HG03520 (cell line): ENCODE measurements around the gene LCMT2.

Experiments
- ATAC-seq: cut with Tn5 transposase; IDR thresholded peaks from one replicate; pipeline ENCODE4 v1.9.1; 2021; ENCODE audit warnings: mild to moderate bottlenecking, moderate library complexity; ENCODE audit not compliant: unreplicated experiment

LCMT2 gene

GRCh38 chr15:43276563-43277200 is 53.7 kb downstream of the LCMT2 start:
- no peak for ATAC-seq

- no peak for ATAC-seq
These were observed 54.4 kb downstream of the LCMT2 start for GRCh38 chr15:43275740-43276562.

GRCh38 chr15:43274136-43274535 is 56.2 kb downstream of the LCMT2 start:
- ATAC-seq: no peak
